Measurements from ENCODE around the gene PIGK.
"Not testable (repeated sequence)": the region's sequence is repeated elsewhere in the genome, so short reads cannot be mapped to it uniquely, and the experiment has no call there.

PIGK gene

DNA sequence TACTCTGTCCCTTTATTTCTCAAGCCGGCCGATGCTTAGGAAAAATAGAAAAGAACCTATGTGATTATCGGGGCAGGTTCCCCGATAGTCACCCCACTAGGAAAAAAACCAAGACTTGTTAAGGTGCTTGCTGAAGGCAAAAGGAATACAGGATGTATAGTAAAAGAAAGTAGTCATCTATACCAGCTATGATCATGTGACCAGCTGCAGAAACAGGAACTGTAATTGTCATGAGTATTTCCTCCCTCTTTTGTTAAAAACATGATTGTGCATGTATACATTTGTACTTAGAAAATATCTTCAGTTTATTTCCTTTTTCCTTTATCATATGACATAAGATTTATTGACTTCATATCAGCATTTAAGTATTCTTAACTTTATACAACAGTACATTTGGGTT is 30.5 kb downstream of the PIGK start:
- H3K27ac ChIP-seq (ENCODE audit: low read length), result no peak overlapping the region
- no peaks in the 10 kb centered on the region for H3K4me1 ChIP-seq (ENCODE audit: low read length)
- no peak overlapping the region for H3K4me2 ChIP-seq (ENCODE audit: low read depth, low read length)
- H3K36me3 ChIP-seq (replicated peaks; ENCODE audit: insufficient read depth, low read length), result no peaks in the 10 kb centered on the region
- no peaks in the 10 kb centered on the region for H3F3A ChIP-seq (ENCODE audit: insufficient read depth, low read length)
- H3K9ac ChIP-seq (ENCODE audit: low read length), result no peak overlapping the region
- no peaks in the 10 kb centered on the region for H4K20me1 ChIP-seq (ENCODE audit: insufficient read depth, low read length)
- H3K27me3 ChIP-seq (replicated peaks; ENCODE audit: insufficient read depth, low read length), result no peaks in the 10 kb centered on the region
- TF ChIP-seq EZH2 (optimal IDR thresholded peaks at IDR 0.05; ENCODE audit: low read depth, low read length), result no peak
- TF ChIP-seq EZH2phosphoT487 (IDR thresholded peaks at IDR 0.05; ENCODE audit: low read length), result no peak
- TF ChIP-seq, protein P1, sequence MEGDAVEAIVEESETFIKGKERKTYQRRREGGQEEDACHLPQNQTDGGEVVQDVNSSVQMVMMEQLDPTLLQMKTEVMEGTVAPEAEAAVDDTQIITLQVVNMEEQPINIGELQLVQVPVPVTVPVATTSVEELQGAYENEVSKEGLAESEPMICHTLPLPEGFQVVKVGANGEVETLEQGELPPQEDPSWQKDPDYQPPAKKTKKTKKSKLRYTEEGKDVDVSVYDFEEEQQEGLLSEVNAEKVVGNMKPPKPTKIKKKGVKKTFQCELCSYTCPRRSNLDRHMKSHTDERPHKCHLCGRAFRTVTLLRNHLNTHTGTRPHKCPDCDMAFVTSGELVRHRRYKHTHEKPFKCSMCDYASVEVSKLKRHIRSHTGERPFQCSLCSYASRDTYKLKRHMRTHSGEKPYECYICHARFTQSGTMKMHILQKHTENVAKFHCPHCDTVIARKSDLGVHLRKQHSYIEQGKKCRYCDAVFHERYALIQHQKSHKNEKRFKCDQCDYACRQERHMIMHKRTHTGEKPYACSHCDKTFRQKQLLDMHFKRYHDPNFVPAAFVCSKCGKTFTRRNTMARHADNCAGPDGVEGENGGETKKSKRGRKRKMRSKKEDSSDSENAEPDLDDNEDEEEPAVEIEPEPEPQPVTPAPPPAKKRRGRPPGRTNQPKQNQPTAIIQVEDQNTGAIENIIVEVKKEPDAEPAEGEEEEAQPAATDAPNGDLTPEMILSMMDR (IDR thresholded peaks at IDR 0.05; ENCODE audit: low read length), result no peak
- H3K9me3 ChIP-seq (replicated peaks; ENCODE audit: insufficient read depth, low read length), result no peaks in the 10 kb centered on the region
- no peak overlapping the region for H3K4me3 ChIP-seq (ENCODE audit: low read length)
- no peak for DNase-seq
- H2AFZ ChIP-seq (ENCODE audit: low read length), result no peak overlapping the region
- no peaks in the 10 kb centered on the region for H3K9me2 ChIP-seq (replicated peaks; ENCODE audit: insufficient read depth, low read length)
- no peaks in the 10 kb centered on the region for H3K79me2 ChIP-seq (ENCODE audit: low read length)

DNA sequence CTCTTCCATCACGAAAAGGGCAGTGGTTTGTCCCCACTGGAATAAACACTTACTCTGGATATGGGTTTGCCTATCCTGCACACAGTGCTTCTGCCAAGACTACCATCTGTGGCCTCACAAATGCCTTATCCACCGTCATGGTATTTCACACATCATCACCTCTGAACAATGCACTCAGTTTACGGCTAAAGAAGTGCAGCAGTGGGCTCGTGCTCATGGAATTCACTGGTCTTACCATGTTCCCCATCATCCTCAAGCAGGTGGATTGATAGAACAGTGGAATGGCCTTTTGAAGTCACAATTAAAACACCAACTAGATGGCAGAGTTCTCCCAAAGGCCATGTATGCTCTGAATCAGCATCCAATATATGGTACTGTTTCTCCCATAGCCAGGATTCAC is 32.3 kb downstream of the PIGK start:
- DNase-seq; H3K4me3 ChIP-seq (ENCODE audit: low read length); H3K27ac ChIP-seq (ENCODE audit: low read length); H4K20me1 ChIP-seq (ENCODE audit: insufficient read depth, low read length); H3F3A ChIP-seq (ENCODE audit: insufficient read depth, low read length); H3K4me2 ChIP-seq (ENCODE audit: low read depth, low read length); H3K27me3 ChIP-seq (replicated peaks; ENCODE audit: insufficient read depth, low read length); H3K36me3 ChIP-seq (replicated peaks; ENCODE audit: insufficient read depth, low read length); H3K9ac ChIP-seq (ENCODE audit: low read length); H2AFZ ChIP-seq (ENCODE audit: low read length); H3K9me2 ChIP-seq (replicated peaks; ENCODE audit: insufficient read depth, low read length); H3K4me1 ChIP-seq (ENCODE audit: low read length); H3K9me3 ChIP-seq (replicated peaks; ENCODE audit: insufficient read depth, low read length); H3K79me2 ChIP-seq (ENCODE audit: low read length): not testable (repeated sequence)

DNA sequence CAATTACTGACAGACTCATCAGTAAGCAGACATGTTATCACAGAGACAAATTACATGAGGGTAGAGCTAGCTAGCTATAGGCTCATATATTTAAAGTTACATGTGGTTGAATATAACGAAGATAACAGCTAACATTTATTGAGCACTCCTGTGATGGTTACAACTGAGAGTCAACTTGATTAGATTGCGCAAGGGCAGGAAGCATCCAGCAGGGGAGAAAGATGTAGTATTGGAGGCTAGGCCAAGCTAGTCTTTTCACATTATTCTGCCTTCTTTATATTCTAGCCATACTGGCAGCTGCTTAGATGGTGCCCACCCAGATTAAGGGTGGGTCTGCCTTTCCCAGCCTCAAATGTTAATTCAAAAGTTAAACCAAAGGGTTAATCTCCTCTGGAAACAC is 37.1 kb downstream of the PIGK start:
- no peak overlapping the region for H3K27ac ChIP-seq (ENCODE audit: low read length)
- no peak overlapping the region for H3K4me3 ChIP-seq (ENCODE audit: low read length)
- no peaks in the 10 kb centered on the region for H3K9me3 ChIP-seq (replicated peaks; ENCODE audit: insufficient read depth, low read length)
- no peaks in the 10 kb centered on the region for H3K79me2 ChIP-seq (ENCODE audit: low read length)
- H3K4me1 ChIP-seq (ENCODE audit: low read length), result no peaks in the 10 kb centered on the region
- no peak for DNase-seq
- no peaks in the 10 kb centered on the region for H3K27me3 ChIP-seq (replicated peaks; ENCODE audit: insufficient read depth, low read length)
- H3K36me3 ChIP-seq (replicated peaks; ENCODE audit: insufficient read depth, low read length), result no peaks in the 10 kb centered on the region
- no peaks in the 10 kb centered on the region for H4K20me1 ChIP-seq (ENCODE audit: insufficient read depth, low read length)
- no peak overlapping the region for H3K4me2 ChIP-seq (ENCODE audit: low read depth, low read length)
- no peak for TF ChIP-seq EZH2 (optimal IDR thresholded peaks at IDR 0.05; ENCODE audit: low read depth, low read length)
- TF ChIP-seq EZH2phosphoT487 (IDR thresholded peaks at IDR 0.05; ENCODE audit: low read length), result no peak
- TF ChIP-seq, protein P1 (IDR thresholded peaks at IDR 0.05; ENCODE audit: low read length), result no peak
- H3K9me2 ChIP-seq (replicated peaks; ENCODE audit: insufficient read depth, low read length), result no peaks in the 10 kb centered on the region
- H2AFZ ChIP-seq (ENCODE audit: low read length), result no peak overlapping the region
- H3K9ac ChIP-seq (ENCODE audit: low read length), result no peak overlapping the region
- no peaks in the 10 kb centered on the region for H3F3A ChIP-seq (ENCODE audit: insufficient read depth, low read length)

DNA sequence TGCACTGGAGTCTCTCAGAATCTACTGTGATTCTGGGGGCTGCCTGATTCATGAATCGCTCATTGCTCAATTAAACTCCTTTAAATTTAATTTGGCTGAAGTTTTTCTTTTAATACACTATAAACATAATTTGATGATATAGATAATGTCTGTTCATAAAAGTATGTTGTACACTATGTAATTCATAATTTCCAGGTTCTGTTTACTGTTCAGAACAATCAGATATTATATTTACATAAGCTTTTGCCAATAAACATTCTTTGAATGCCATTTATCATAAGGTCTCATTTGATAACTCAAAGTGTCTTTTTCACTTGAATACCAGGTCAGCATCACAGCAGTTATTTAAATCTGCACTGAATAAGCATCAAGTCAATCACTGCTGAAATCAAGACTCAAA is 39.6 kb downstream of the PIGK start:
- TF ChIP-seq EZH2 (optimal IDR thresholded peaks at IDR 0.05; ENCODE audit: low read depth, low read length) (no peak), EZH2phosphoT487 (IDR thresholded peaks at IDR 0.05; ENCODE audit: low read length) (no peak)
- TF ChIP-seq, protein P1 (IDR thresholded peaks at IDR 0.05; ENCODE audit: low read length), result no peak
- no peaks in the 10 kb centered on the region for H3K36me3 ChIP-seq (replicated peaks; ENCODE audit: insufficient read depth, low read length)
- H3K4me1 ChIP-seq (ENCODE audit: low read length), result no peaks in the 10 kb centered on the region
- H3K9ac ChIP-seq (ENCODE audit: low read length), result no peak overlapping the region
- H3K4me2 ChIP-seq (ENCODE audit: low read depth, low read length), result no peak overlapping the region
- no peaks in the 10 kb centered on the region for H3K9me2 ChIP-seq (replicated peaks; ENCODE audit: insufficient read depth, low read length)
- no peak for DNase-seq
- no peaks in the 10 kb centered on the region for H3K9me3 ChIP-seq (replicated peaks; ENCODE audit: insufficient read depth, low read length)
- no peaks in the 10 kb centered on the region for H3F3A ChIP-seq (ENCODE audit: insufficient read depth, low read length)
- H4K20me1 ChIP-seq (ENCODE audit: insufficient read depth, low read length), result no peaks in the 10 kb centered on the region
- H3K4me3 ChIP-seq (ENCODE audit: low read length), result no peak overlapping the region
- no peak overlapping the region for H3K27ac ChIP-seq (ENCODE audit: low read length)
- H2AFZ ChIP-seq (ENCODE audit: low read length), result no peak overlapping the region
- no peaks in the 10 kb centered on the region for H3K79me2 ChIP-seq (ENCODE audit: low read length)
- no peaks in the 10 kb centered on the region for H3K27me3 ChIP-seq (replicated peaks; ENCODE audit: insufficient read depth, low read length)
